Measurements from ENCODE around the gene GRIK1.
"Not testable (repeated sequence)": the region's sequence is repeated elsewhere in the genome, so short reads cannot be mapped to it uniquely, and the experiment has no call there.

GRIK1 gene

GRCh38 chr21:29621525-29621924 lies 318.3 kb downstream of the GRIK1 start:
- DNase-seq (ENCODE audit: low read depth in 1 of 2, low spot score in 1 of 2) = no peak

- no peak for DNase-seq (ENCODE audit: low read depth in 1 of 2, low spot score in 1 of 2)
These were observed 323.5 kb downstream of the GRIK1 start for GRCh38 chr21:29616209-29616751.

- no peak for DNase-seq (ENCODE audit: low read depth in 1 of 2, low spot score in 1 of 2)
These were observed 325.9 kb downstream of the GRIK1 start for GRCh38 chr21:29613877-29614276.

- no peak for DNase-seq (ENCODE audit: low read depth in 1 of 2, low spot score in 1 of 2)
These were observed 326.8 kb downstream of the GRIK1 start for GRCh38 chr21:29613021-29613420.

GRCh38 chr21:29610779-29611360 lies 328.9 kb downstream of the GRIK1 start:
- no peak for DNase-seq (ENCODE audit: low read depth in 1 of 2, low spot score in 1 of 2)

- DNase-seq (ENCODE audit: low read depth in 1 of 2, low spot score in 1 of 2) = no peak
These were observed 333.2 kb downstream of the GRIK1 start for GRCh38 chr21:29606613-29607012.

GRCh38 chr21:29605219-29605618 lies 334.6 kb downstream of the GRIK1 start:
- not testable (repeated sequence) for DNase-seq (ENCODE audit: low read depth in 1 of 2, low spot score in 1 of 2)

- DNase-seq (ENCODE audit: low read depth in 1 of 2, low spot score in 1 of 2) = no peak
These were observed 335.7 kb downstream of the GRIK1 start for GRCh38 chr21:29604076-29604475.

- DNase-seq (ENCODE audit: low read depth in 1 of 2, low spot score in 1 of 2) = no peak
These were observed 338.7 kb downstream of the GRIK1 start for GRCh38 chr21:29601047-29601446.

- DNase-seq (ENCODE audit: low read depth in 1 of 2, low spot score in 1 of 2) = no peak
These were observed 353.1 kb downstream of the GRIK1 start for GRCh38 chr21:29586696-29587095.

GRCh38 chr21:29585462-29585861 lies 354.3 kb downstream of the GRIK1 start:
- no peak for DNase-seq (ENCODE audit: low read depth in 1 of 2, low spot score in 1 of 2)

- no peak for DNase-seq (ENCODE audit: low read depth in 1 of 2, low spot score in 1 of 2)
These were observed 356.3 kb downstream of the GRIK1 start for GRCh38 chr21:29583424-29583924.

GRCh38 chr21:29582855-29583254 lies 356.9 kb downstream of the GRIK1 start:
- no peak for DNase-seq (ENCODE audit: low read depth in 1 of 2, low spot score in 1 of 2)

GRCh38 chr21:29581393-29581792 lies 358.4 kb downstream of the GRIK1 start:
- DNase-seq (ENCODE audit: low read depth in 1 of 2, low spot score in 1 of 2) = no peak

- no peak for DNase-seq (ENCODE audit: low read depth in 1 of 2, low spot score in 1 of 2)
These were observed 359.0 kb downstream of the GRIK1 start for GRCh38 chr21:29580732-29581285.

GRCh38 chr21:29578306-29578705 lies 361.5 kb downstream of the GRIK1 start:
- DNase-seq (ENCODE audit: low read depth in 1 of 2, low spot score in 1 of 2) = no peak

- no peak for DNase-seq (ENCODE audit: low read depth in 1 of 2, low spot score in 1 of 2)
These were observed 367.8 kb downstream of the GRIK1 start for GRCh38 chr21:29571949-29572348.

- no peak for DNase-seq (ENCODE audit: low read depth in 1 of 2, low spot score in 1 of 2)
These were observed 371.6 kb downstream of the GRIK1 start for GRCh38 chr21:29568020-29568697.

- DNase-seq (ENCODE audit: low read depth in 1 of 2, low spot score in 1 of 2) = no peak
These were observed 381.7 kb downstream of the GRIK1 start for GRCh38 chr21:29557931-29558725.

GRCh38 chr21:29557200-29557599 lies 382.6 kb downstream of the GRIK1 start:
- DNase-seq (ENCODE audit: low read depth in 1 of 2, low spot score in 1 of 2) = no peak

GRCh38 chr21:29555601-29556000 lies 384.2 kb downstream of the GRIK1 start:
- no peak for DNase-seq (ENCODE audit: low read depth in 1 of 2, low spot score in 1 of 2)
